Kasumi-1 (cell line): ENCODE results near the gene WDR48.
A peak's percentile ranks its signal among the peaks of the same experiment; 100 is the strongest.
"Not testable (repeated sequence)": the region's sequence is repeated elsewhere in the genome, so short reads cannot be mapped to it uniquely, and the experiment has no call there.

ENCODE experiments used
- DNase-seq, 2 experiments: peaks; one replicate each; lab custom pipeline; 2025; lab: John Stamatoyannopoulos, UW

WDR48 gene

DNA sequence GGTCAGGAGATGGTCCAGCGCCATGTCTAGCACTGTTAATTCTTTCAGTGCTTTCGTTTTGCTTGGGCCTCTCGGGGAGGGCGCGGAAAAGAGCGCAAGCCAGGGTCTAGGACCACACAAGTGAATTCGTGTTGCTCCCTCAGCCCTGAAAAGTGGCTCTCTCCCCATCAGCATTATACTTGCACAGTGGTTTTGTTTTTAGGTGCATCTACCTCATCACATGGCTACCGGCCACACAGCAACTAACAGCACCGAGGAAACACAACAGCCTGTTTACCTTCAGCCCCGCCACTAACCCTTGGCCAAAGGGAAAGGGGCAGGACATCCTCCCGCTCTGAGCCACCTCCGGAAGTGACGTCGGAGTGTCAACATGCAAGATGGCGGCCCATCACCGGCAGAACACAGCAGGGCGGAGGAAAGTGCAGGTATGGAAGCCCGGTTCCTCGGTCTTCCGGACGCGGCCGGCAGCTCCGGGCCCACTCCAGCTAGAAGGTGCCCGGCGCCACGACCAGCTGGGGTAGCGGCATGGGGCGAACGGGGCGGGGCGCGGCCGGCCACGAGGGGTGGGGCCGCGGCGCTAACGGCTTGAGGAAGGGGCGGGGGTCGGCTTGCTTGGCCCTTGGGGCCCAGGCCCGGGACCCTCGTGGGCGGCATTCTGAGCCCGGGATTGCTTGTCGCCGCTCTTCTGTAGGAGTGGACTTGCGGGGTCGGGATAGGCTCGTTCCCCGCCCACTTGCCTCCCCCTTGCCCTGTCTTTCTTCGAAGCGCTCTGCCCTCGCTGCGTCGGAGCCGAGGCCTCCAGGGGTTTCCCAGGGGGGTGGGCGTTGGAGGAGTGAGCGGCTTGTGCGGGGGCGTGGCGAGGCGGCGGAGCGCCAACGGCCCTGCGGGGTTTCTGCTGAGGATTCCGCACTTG, at the start of gene WDR48, which contains the start of gene SCN11A:
Gene WDR48, plus strand, starts transcription at position 368 of the 913 bp plus-strand sequence. Its CDS starts 10 bp downstream, at position 378.
Gene SCN11A, minus strand, starts transcription at position 296 of the 913 bp plus-strand sequence. CDS start 101,582 bp downstream, outside the sequence.
- DNase-seq = peak; percentile 73 to 87

DNA sequence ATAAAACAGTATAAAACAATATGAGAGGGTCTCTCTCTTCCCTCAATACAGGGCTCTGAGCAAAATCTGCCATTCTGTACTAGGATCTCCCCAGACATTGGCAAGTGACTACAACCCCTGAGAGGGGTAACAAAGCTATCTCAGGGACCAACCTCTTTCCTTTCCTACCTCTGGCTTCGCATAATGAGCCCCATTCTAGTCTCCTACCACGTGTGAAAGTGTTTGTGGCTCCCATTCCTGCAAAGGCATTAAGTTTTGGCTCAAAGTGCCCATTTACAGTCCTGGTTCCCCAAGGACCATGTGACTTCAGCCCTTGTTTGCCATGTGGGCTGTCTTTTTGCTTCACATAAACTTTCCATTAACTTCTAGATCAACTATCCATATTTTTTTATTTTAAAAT, 46.5 kb upstream of the WDR48 start:
- no peak for DNase-seq

DNA sequence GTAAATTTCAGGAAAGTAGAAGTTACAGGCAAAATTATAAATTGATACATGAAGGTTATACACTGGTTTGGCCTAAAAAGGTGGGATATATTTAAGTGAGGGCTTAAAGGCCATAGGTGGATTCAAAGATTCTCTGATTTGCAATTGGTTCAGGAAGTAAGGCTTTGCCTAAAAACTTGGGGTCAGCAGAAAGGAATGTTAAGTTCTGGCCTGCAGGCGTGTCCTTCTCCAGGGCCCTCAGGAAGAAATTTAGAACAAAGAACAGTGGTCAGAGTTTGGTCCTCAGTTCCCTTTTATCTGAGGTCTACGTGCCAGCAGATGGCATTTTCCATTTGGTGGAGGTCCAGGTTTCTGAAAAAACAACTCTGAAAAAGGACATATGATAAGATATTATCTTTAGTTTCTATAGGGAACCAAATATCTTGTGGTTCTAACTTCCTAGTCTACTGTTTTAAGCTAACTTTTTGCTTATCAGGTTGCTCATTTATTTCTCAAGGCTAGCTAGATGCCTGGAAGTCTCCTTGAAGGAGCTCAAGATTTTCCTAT, 40.6 kb upstream of the WDR48 start:
- DNase-seq = no peak

DNA sequence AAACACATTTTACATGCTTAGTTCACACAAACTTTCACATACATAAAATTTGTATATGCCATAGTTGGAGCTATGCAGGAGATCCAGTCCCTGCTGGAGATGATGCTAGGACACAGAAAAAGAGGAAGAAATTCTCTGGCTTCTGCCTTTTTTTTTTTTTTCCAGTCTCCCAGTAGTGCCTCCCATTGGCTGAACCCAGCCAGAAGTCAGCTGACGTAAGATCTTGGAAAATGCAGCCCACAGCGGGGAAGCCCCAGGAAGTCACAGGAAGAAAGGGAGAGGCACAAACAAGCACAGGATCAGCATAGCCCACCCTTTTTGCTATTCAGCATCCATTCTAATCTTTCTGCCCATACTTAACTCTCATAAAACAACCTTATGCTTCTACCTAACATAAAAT, 38.5 kb upstream of the WDR48 start:
- no peak for DNase-seq

DNA sequence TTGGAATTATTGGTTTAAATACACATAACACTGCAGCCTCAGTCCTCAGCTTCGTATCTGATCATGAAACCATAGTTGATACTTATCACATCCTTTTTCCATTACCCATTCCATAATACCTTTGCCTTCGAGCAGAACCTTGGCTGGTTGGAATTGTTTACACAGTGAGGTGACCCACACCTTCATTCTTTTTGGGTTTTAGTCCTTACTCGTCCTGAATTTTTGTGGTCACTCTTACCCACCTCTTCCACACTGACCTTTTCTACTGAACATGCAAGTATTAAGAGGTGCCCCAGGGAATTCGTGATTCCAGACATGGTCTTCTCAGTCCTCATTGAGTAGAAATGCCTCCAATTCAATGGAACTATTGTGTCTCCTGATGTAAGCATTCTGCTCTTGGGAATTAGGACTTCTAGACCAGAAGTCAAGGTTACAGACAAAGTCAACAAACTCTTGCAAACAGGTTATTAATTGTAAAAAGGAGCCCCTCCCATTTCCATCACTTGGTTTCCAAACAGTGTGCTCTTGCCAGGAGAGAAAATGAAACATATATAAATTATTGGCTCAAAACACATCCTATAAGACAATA, 37.8 kb upstream of the WDR48 start:
- no peak for DNase-seq

DNA sequence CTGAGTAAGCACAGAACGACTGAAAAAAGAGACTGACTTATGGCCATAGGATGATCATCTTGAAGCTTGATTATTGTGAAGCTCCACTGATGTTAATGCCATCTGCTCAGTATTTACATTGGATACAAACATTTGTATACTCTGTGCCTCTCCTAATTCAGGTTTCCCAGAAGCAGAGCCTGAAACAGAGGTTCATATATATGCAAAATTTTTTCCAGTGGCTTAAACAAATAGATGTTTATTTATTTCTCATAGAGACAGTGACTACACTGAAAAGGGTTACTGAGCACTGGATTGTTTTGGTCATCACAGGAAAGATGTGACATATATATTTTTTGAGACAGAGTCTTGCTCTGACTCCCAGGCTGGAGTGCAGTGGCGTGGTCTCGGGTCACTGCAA, 36.4 kb upstream of the WDR48 start:
- DNase-seq = no peak

DNA sequence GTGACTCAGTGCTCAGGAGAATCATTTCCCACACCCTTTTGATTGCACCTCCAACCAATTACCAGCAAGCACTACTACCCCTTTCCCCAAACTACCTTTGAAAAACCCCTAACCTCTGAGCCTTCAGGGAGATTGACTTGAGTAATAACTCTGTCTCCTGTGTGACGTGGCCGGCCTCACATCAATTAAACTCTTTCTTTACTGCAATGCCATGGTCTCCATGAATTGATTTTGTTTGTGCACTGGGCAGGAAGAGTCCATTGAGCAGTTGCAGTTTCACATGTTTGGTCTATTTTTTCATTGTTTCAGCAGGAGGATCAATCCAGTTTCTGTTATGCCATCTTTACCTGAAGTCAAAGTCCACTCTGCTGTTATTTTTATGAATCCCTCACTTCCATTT, 32.5 kb upstream of the WDR48 start:
- no peak for DNase-seq

DNA sequence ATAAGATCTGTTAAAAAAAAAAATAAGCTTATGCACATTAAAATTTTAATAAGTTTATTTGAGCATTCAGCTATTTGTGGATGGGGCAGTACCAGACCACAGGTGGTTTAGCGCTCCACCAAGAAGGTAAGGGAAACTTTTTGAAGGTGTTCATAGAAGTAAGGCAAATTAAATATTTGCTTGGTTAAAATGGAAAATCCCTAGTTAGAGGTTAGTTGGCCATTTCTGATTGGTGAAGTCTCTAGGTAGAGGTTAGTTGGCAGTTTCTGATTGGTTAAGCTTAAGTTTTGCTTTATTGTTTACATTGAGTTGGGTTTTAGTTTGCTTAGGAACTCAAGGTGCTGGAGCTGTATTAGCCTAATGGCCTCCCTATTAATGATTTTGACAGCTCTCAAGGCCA, 30.8 kb upstream of the WDR48 start:
- no peak for DNase-seq

DNA sequence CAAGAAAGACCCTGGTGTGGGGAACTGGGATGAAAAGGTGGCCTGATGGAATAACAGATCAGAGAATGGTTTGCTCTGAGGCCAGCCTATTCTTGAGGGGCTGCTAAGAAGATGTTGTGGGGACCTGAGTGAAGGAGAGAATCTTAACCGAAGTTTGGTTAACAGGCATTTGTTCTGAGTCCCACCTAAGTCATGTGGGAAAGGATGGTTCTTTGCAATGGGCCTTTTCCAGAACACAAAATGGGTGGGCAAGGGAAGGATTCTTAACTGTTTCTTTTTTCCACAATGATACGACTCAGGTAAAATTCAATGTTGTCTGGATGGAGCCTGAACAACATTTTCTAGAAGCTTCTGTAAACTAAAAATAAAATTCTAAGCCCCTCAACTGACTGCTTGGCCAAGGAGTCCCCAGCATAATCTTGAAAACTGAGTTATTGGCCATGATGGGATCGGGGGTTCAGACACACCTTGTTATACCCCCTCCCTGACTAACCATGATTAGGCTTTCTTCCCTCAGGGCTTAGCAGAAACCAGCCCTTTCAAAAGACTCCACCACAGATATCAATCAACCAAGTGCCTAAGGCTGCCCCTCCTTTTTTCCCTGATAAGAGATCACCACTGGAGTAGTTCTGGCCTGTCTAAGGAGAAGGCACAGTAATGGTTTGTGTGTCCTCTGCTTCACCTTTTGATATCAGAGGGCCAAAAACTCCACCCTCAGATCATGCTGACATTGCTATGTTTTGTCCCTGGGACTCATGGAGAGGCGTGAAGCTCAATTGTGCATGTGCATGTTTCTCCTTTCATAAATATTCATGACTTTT, 30.1 kb upstream of the WDR48 start:
- no peak for DNase-seq

DNA sequence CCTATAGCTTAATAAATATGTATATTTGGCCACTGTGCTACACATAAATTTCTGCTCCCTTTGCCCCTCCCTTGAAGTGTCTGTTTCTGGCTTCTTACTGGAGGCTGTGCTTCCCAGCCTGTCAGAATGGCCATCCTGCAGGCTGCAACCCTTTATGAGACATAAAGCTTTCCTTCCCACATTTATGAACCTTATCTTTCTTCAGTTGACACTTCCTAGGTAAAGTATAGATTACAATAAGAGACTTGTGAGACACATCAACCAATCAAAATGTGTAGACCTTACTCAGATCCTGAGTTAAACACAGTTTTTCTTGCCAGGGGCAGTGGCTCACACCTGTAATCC, 29.6 kb upstream of the WDR48 start:
- no peak for DNase-seq

DNA sequence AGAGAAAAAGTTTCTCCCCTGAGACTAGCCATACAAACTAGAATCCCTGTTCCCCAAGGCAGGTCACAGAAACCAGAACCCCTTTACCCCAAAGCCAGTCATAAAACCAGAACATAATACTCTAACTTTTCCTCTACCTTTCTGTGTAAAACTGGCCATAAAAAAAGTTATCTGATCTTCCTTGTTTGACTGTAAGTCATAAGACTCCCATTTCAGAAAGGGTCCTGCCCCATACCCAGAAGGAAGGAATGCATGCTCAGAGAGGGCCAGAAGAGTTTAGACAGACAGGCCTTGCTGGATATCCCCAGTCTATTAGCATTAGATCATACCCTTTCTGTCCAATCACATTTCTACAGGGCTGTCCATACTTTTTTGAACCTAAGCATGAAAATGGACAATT, 27.3 kb upstream of the WDR48 start:
- DNase-seq = no peak

DNA sequence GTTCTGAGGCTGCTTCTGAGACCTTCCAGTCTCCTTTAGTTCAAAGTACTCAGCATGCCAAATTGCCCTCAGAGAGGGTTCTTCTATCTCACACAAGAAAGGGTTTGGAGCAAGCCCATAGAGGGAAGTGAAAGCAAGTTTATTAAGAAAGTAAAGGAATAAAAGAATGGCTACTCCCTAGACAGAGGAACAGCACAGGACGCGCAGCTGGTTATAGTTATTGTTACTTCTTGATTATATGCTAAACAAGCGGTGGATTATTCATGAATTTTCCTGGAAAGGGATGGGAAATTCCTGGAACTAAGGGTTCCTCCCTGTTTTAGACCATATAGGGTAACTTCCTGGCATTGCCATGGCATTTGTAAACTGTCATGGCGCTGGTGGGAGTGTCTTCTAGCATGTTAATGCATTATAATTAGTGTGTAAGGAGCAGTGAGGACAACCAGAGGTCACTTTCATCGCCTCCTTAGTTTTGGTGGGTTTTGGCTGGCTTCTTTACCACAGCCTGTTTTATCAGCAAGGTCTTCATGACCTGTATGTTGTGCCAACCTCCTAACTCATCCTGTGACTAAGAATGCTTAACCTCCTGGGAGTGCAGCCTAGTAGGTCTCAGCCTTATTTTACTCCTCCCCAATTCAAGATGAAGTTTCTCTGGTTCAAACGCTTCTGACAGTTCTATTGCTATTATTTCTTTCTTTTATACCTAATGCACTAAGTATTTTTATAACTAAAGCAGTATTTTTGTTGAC, 26.4 kb upstream of the WDR48 start:
- no peak for DNase-seq

DNA sequence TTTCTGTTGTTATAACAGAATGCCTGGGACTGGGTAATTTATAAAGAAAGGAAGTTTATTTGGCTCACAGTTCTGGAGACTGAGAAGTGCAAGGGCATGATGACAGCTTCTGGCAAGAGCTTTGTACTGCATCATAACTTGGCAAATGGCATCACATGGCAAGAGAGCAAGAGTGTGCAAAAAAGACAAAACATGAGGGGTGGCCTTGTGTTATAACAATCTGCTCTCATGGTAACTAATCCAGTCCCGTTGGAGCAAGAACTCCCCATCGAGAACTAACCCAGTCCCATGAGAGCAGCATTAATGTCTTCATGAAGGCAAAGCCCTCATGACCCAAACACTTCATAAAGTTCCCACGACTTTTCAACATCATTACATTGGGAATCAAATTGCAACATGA, 23.3 kb upstream of the WDR48 start:
- DNase-seq = no peak

DNA sequence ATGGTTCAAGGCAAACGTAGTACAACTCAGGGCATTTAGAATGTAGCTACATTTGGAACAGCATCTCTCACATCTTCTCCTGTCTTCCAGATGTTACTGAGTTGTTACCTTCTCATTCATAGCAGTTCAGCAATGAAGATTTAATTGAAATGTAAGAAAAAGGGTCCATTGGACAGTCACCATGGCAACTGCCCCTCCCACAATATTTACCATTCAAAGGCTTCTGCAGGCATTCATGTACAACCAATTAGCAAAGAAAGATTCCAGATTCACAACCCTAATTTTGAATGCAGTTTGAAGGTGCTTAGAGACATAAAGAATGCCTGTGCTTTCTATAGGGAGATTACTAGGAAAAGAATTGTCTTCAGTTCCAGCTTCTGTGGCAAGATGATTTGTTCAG, 22.3 kb upstream of the WDR48 start:
- DNase-seq = no peak

DNA sequence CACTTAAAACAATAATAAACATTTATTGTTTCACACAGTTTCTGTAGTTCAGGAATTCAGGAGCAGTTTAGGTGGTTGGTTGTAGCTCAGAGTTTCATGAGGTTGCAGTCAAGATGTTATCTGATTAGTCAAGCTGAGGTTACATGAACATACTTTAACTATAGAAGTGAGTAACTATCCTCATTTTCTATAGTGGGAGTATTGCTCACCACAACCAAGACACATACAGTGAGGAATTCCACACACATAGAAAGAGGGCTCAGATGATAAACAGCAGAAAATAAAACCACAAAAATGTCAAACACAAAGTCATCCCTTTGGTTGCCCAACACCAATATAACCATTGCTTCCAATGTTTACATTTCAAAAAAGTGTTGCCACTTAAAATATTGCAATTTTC, 13.7 kb upstream of the WDR48 start:
- DNase-seq = no peak

DNA sequence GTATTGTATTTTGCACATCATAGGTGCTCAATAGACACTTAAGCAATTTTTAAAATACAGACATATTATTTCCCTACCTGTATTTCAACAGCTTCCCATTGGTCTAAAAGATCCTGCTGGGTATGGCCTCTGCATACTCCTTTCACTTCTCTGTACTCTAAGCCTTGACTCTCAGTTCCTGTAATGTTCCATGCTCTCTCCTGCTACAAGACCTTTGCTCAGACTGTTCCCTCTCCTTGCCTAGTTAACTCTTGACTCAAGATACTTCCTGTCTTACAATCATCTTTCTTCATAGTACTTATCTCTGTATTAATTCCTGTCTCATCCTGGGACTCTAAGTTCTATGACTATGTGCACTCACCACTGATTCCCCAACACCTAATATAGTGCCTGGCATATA, 1.8 kb upstream of the WDR48 start:
- DNase-seq = no peak

DNA sequence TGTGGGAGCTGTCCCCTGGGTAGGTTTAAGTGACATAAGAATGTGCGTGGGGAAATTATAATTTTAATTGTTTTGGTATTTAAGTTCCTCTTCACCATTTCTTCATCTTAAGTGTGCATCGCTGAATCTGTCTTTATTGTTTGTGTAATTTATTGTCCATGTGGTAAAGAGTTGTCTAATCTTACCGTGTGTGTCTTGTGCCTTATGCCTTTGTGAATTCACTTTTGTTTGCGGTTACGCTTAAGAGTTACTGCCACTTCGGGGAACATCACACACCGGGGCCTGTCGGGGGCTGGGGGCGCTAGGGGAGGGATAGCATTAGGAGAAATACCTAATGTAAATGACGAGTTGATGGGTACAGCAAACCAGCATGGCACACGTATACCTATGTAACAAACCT, 767 bp downstream of the WDR48 start:
- DNase-seq = no peak

DNA sequence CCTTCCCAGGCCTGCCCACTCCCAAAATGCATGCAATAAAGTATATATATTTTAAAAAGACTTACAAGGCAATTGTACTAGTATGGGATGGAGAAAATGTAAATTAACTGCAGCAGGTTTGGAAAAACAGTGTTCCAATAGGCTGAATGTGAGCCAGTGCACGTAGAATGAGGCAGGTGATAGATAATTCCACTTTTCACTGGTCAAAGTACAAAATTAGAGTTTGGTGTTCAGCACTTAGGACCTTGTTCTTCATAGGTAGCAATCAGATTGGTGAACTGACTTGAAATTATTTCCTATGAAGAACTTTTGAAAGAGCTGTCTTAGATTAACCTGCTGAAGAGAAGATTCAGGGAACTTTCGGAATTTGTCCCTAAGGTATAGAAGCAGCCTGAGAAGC, 1.9 kb downstream of the WDR48 start:
- no peak for DNase-seq

DNA sequence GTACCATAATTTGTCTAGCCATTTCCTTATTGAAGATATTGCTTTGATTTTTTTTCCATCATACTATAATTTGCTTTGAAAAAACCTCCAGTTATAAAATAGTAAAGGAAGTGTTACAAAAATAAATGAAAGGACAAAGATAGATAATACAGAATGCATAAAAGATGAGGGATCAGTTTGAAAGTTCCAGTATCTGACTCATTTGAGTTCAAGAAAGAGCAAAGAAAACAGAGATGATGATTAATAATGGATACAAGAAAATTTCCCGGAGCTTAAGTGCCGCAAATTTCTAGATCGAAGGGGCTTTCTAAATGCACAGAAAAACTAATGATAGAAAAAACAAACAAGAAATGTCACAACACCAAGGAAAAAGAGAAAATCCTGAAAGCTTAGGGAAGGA, 4.3 kb downstream of the WDR48 start:
- no peak for DNase-seq

DNA sequence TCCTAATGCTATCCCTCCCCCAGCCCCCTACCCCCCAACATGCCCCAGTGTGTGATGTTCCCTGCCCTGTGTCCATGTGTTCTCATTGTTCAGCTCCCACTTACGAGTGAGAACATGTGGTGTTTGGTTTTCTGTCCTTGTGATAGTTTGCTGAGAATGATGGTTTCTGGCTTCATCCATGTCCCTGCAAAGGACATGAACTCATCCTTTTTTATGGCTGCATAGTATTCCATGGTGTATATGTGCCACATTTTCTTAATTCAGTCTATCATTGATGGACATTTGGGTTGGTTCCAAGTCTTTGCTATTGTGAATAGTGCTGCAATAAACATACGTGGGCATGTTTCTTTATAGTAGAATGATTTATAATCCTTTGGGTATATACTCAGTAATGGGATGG, 9.4 kb downstream of the WDR48 start:
- not testable (repeated sequence) for DNase-seq

DNA sequence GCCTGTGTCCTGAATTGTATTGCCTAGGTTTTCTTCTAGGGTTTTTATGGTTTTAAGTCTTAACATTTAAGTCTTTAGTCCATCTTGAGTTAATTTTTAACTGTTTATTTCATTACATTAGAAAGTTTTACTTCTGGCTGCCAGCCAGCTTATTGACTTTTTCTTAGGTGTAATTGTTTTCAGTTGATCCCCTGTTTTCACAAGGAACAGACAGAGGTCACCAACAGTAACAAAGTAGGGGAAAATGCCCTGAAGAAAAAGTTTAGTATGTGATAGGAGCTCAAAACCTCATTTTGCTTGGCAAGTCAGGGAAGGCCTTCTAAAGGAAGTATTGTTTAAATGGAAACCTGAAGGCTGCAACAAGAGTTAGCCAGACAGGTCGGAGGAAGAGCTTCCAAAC, 10.4 kb downstream of the WDR48 start:
- DNase-seq = no peak

DNA sequence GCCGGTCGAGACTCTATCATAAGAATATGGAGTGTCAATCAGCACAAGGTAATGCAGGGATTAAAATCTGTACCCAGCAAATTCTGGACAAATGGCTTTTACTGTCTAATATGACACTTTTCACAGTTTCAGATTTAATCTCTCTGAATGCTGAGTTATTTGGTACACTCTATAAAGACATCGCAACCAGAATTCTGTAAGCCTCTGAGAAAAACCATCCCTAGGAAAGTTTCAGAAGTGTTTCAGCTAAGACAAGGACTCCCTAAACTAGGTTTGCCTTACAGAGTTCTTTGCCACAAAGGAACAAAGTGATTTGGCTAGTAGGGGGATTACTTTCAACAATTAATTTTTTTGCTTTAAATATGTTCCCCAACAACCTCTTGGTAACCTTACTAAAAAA, 11.3 kb downstream of the WDR48 start:
- DNase-seq = no peak
